B cell (primary cell): Measurements from ENCODE around the gene TFAP2E. TPM values are rescaled to one million over a fixed set of nuclear protein-coding genes. Genes with fewer than 3 reads are reported as not detected.

Experiments used
- ATAC-seq: fragments of 200-7000 bp; cut with Tn5 transposase; one replicate; pipeline ENCODE4 v1.10.0; 2021; ENCODE audit warnings: low read depth, mild to moderate bottlenecking, moderate number of reproducible peaks, moderate library complexity
- CTCF ChIA-PET: fragments of 350-600 bp; sonication (Branson Sonifier 250); formaldehyde crosslinking; loops from one replicate; lab custom pipeline; 2021; ENCODE audit warnings: antibody characterized with exemption, inconsistent platforms; lab: Charles Lee
- POLR2A ChIA-PET: fragments of 350-600 bp; sonication (Branson Sonifier 250); formaldehyde crosslinking; loops from one replicate; lab custom pipeline; 2021; ENCODE audit warnings: antibody characterized with exemption; lab: Charles Lee
- DNase-seq: peaks from one replicate; pipeline ENCODE4 v3.0.0; 2013
- H2AFZ ChIP-seq: 2 replicates; pipeline ENCODE4 v1.6.1; 2012; ENCODE audit warnings: mild to moderate bottlenecking, low read depth, low read length; ENCODE audit not compliant: insufficient read depth, poor library complexity, severe bottlenecking
- H3K27ac ChIP-seq, 2 donors: 1 replicate in 1 of 2; 2 replicates in 1 of 2; pipeline ENCODE4 v1.5.1; 2012 to 2013; ENCODE audit warnings: low read length in 2 of 2, mild to moderate bottlenecking in 2 of 2, moderate library complexity in 1 of 2
- H3K27me3 ChIP-seq, 4 experiments: fragments of 200-600 bp in 1 of 4; sonication (generic) in 1 of 4; replicated peaks in 1 of 4; 1 replicate in 2 of 4; 2 replicates in 2 of 4; pipeline versions ENCODE4 v1.6.1 to v1.7.0; 2013 to 2016; ENCODE audit warnings: low read length in 3 of 4, mild to moderate bottlenecking in 2 of 4, mixed read lengths in 1 of 4, moderate library complexity in 1 of 4; ENCODE audit not compliant: insufficient read depth in 4 of 4, control insufficient read depth in 3 of 4; ENCODE audit errors: control extremely low read depth in 1 of 4
- H3K36me3 ChIP-seq, 2 experiments: replicated peaks in 1 of 2; 1 replicate in 1 of 2; 2 replicates in 1 of 2; pipeline versions ENCODE4 v1.6.1 to v1.7.1; 2013; ENCODE audit warnings: low read length in 1 of 2; ENCODE audit not compliant: insufficient read depth in 2 of 2, control insufficient read depth in 1 of 2; ENCODE audit errors: control extremely low read depth in 1 of 2, extremely low read depth in 1 of 2
- H3K4me1 ChIP-seq, 2 donors: fragments of 200-600 bp in 1 of 2; sonication (generic) in 1 of 2; 1 replicate in 1 of 2; 2 replicates in 1 of 2; pipeline versions ENCODE4 v1.5.1 to v1.6.1; 2013 to 2017; ENCODE audit warnings: low read length in 2 of 2; ENCODE audit not compliant: control insufficient read depth in 2 of 2, insufficient read depth in 2 of 2
- H3K4me2 ChIP-seq: replicated peaks from 2 replicates; pipeline ENCODE3; 2012; ENCODE audit warnings: mild to moderate bottlenecking, low read depth, low read length; ENCODE audit not compliant: poor library complexity, severe bottlenecking
- H3K4me3 ChIP-seq, 5 experiments: fragments of 200-600 bp in 1 of 5; sonication (generic) in 1 of 5; 1 replicate in 3 of 5; 2 replicates in 2 of 5; pipeline versions ENCODE4 v1.5.1 to v1.7.0; 2011 to 2016; ENCODE audit warnings: low read length in 4 of 5, mild to moderate bottlenecking in 4 of 5, low read depth in 2 of 5, control low read depth in 1 of 5, moderate library complexity in 1 of 5; ENCODE audit not compliant: insufficient read depth in 1 of 5; ENCODE audit errors: control extremely low read depth in 1 of 5, extremely low read depth in 1 of 5
- H3K79me2 ChIP-seq: fragments of 200-600 bp; sonication (generic); one replicate; pipeline ENCODE4 v1.6.0; 2016; ENCODE audit warnings: low read length; ENCODE audit not compliant: control insufficient read depth, insufficient read depth
- H3K9ac ChIP-seq: fragments of 200-600 bp; sonication (generic); 2 replicates; pipeline ENCODE4 v1.6.1; 2017; ENCODE audit warnings: mild to moderate bottlenecking, low read length, moderate library complexity
- H3K9me3 ChIP-seq, 3 donors: one replicate each; pipeline versions ENCODE4 v1.6.1 to v1.7.1; 2013; ENCODE audit warnings: low read length in 2 of 3; ENCODE audit not compliant: control insufficient read depth in 2 of 3, insufficient read depth in 1 of 3; ENCODE audit errors: control extremely low read depth in 1 of 3
- H4K20me1 ChIP-seq: 2 replicates; pipeline ENCODE4 v1.6.0; 2012; ENCODE audit warnings: mild to moderate bottlenecking, low read length; ENCODE audit not compliant: insufficient read depth, control insufficient read depth, poor library complexity, severe bottlenecking
- H3K27ac Mint-ChIP-seq: one replicate; pipeline ENCODE4 v1.8.0; 2021; ENCODE audit warnings: mixed read lengths
- H3K27me3 Mint-ChIP-seq: one replicate; pipeline ENCODE4 v1.8.0; 2021; ENCODE audit warnings: mixed read lengths
- H3K4me1 Mint-ChIP-seq: one replicate; pipeline ENCODE4 v1.8.0; 2021; ENCODE audit warnings: mixed read lengths
- H3K4me3 Mint-ChIP-seq: one replicate; pipeline ENCODE4 v1.8.0; 2021; ENCODE audit warnings: mixed read lengths
- H3K9me3 Mint-ChIP-seq: one replicate; pipeline ENCODE4 v1.8.0; 2022; ENCODE audit warnings: mixed read lengths; ENCODE audit not compliant: insufficient read depth
- EZH2 ChIP-seq: IDR thresholded peaks from 2 replicates; pipeline ENCODE4 v1.6.1; 2012; ENCODE audit warnings: borderline replicate concordance, low read depth, mild to moderate bottlenecking, moderate library complexity, low read length; ENCODE audit not compliant: insufficient read depth, poor library complexity, severe bottlenecking
- WGBS: methylation state at CpG from one replicate; pipeline ENCODE4 v1.1.5; 2013; ENCODE audit warnings: missing lambda C conversion rate; ENCODE audit not compliant: insufficient coverage; 5-methylcytosine and 5-hydroxymethylcytosine counted together
- intact Hi-C: fragments of 100-400 bp; cut with micrococcal nuclease; formaldehyde crosslinking; loops from one replicate; pipeline ENCODE4 v1.10.0; 2022
- polyA plus RNA-seq: library from polyadenylated mRNA; depleted of rRNA; stranded (reverse); fragments of >200 nt; gene quantifications from 2 replicates; pipeline ENCODE4 v1.2.3, GENCODE V29; 2012
- total RNA-seq, 2 donors: library from RNA; stranded (reverse); fragments of 120-200 nt in 1 of 2; gene quantifications; 1 replicate in 1 of 2; 2 replicates in 1 of 2; pipeline versions ENCODE4 v1.2.3 to v1.2.4, GENCODE V29; 2013 to 2022
- TF ChIP-seq, protein P1 (sequence below): fragments of 200-600 bp; IDR thresholded peaks from one replicate; pipeline ENCODE4 v1.8.0; 2022; ENCODE audit warnings: antibody characterized with exemption, mild to moderate bottlenecking

The TFAP2E gene
- total and polyA plus RNA-seq, 2 donors (not counting 1 experiment from before 2014, with no cell fraction given): 2.3 to 4.5 TPM

DNA sequence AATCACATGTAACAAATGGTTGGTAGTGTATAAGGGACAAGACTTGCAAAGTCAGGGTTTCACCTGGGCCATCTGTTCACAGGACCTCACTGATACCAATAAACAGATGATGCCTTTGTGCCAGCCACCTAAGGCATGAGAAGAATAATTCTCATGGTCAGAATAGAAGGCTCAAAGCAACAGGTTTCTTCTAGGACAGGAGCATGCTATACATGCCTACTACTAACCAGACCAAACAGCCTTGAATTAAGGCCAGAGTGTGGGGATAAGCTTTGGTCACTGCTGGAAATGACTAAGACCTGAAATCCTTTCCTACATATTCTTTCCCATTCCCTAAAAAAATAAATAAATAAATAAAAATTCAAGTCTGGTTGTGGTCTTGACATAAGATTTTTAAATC is 50.7 kb downstream of the TFAP2E start:
- no peaks in the 10 kb centered on the region for H3K27me3 Mint-ChIP-seq
- DNase-seq (no peak), ATAC-seq (no peak)
- ChIA-PET POLR2A (no interaction called here), CTCF (no interaction called here)
- H4K20me1 ChIP-seq: peaks cover 23% of the 10 kb centered on the region
- H3K27ac Mint-ChIP-seq: no peak overlapping the region
- peaks cover 11 to 32% of the 10 kb centered on the region in 2 experiments for H3K36me3 ChIP-seq
- no peaks in the 10 kb centered on the region for H3K27me3 ChIP-seq
- H3K4me3 ChIP-seq: no peak overlapping the region
- H3K9ac ChIP-seq: no peak overlapping the region
- H3K79me2 ChIP-seq: peaks cover 57% of the 10 kb centered on the region
- no peak overlapping the region for H3K4me2 ChIP-seq
- no peaks in the 10 kb centered on the region for H3K9me3 ChIP-seq
- no peaks in the 10 kb centered on the region for H3K4me1 ChIP-seq
- H2AFZ ChIP-seq: no peak overlapping the region
- peaks cover 5% of the 10 kb centered on the region for H3K4me1 Mint-ChIP-seq
- H3K9me3 Mint-ChIP-seq: no peaks in the 10 kb centered on the region
- intact Hi-C loops: no loop called here
- no peak overlapping the region for H3K27ac ChIP-seq
- H3K4me3 Mint-ChIP-seq: no peak overlapping the region
- TF ChIP-seq, protein P1, sequence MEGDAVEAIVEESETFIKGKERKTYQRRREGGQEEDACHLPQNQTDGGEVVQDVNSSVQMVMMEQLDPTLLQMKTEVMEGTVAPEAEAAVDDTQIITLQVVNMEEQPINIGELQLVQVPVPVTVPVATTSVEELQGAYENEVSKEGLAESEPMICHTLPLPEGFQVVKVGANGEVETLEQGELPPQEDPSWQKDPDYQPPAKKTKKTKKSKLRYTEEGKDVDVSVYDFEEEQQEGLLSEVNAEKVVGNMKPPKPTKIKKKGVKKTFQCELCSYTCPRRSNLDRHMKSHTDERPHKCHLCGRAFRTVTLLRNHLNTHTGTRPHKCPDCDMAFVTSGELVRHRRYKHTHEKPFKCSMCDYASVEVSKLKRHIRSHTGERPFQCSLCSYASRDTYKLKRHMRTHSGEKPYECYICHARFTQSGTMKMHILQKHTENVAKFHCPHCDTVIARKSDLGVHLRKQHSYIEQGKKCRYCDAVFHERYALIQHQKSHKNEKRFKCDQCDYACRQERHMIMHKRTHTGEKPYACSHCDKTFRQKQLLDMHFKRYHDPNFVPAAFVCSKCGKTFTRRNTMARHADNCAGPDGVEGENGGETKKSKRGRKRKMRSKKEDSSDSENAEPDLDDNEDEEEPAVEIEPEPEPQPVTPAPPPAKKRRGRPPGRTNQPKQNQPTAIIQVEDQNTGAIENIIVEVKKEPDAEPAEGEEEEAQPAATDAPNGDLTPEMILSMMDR: no peak
- TF ChIP-seq EZH2: no peak

DNA sequence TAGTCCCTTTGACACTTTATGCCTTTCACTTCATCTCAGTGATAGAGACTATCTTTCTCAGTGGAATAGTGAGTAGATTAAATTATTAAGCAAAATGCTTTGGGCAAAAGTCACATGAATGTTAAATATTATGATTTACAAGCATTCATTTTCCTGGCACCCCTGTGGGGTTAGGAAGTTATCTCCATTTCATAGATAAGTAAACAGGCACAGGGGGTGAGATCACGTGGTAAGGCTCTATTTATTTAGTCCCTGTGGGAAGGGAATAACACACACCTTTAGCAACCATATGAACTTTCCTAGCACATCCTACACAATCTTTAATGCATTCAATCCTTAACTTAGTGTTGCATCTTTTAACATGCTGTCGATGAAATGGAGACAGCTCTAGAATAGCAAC is 55.9 kb downstream of the TFAP2E start:
- H3K4me1 ChIP-seq: no peaks in the 10 kb centered on the region
- peaks cover 3% of the 10 kb centered on the region for H4K20me1 ChIP-seq
- H3K4me3 Mint-ChIP-seq: no peak overlapping the region
- ChIA-PET POLR2A (no interaction called here), CTCF (interaction anchor here (0.5 to 2.5 kb wide), 2 partner anchors 24 to 60 kb away, joined by 3 to 8 read pairs; no protein-coding TSS in a partner anchor)
- TF ChIP-seq, protein P1: no peak
- TF ChIP-seq EZH2: no peak
- no peaks in the 10 kb centered on the region for H3K27me3 Mint-ChIP-seq
- peaks cover 1% of the 10 kb centered on the region for H3K4me1 Mint-ChIP-seq
- no peaks in the 10 kb centered on the region for H3K27me3 ChIP-seq
- H3K4me2 ChIP-seq: no peak overlapping the region
- H3K79me2 ChIP-seq: peaks cover 56% of the 10 kb centered on the region
- peaks cover 20 to 39% of the 10 kb centered on the region in 2 experiments for H3K36me3 ChIP-seq
- no CpG with 5 or more reads among the region's 2 CpGs for WGBS
- intact Hi-C loops: no loop called here
- no peak overlapping the region for H3K4me3 ChIP-seq
- DNase-seq (no peak), ATAC-seq (no peak)
- no peak overlapping the region for H3K9ac ChIP-seq
- H3K9me3 ChIP-seq: no peaks in the 10 kb centered on the region
- no peaks in the 10 kb centered on the region for H3K9me3 Mint-ChIP-seq
- H3K27ac ChIP-seq: no peak overlapping the region
- no peak overlapping the region for H2AFZ ChIP-seq
- H3K27ac Mint-ChIP-seq: no peak overlapping the region
